AML-193 (cell line): ENCODE results near the gene LMNA.
A peak's percentile ranks its signal among the peaks of the same experiment; 100 is the strongest.

Source experiments
- DNase-seq, 2 experiments: peaks; one replicate each; lab custom pipeline; 2025; lab: John Stamatoyannopoulos, UW

Gene LMNA

GRCh38 chr1:156143765-156144489, 29.4 kb downstream of the LMNA start:
- DNase-seq, result no peak

- DNase-seq, result no peak
These were observed 30.2 kb downstream of the LMNA start for GRCh38 chr1:156144742-156145141.

GRCh38 chr1:156145650-156146019, 31.1 kb downstream of the LMNA start:
- DNase-seq, result no peak

- DNase-seq, result peak; percentile 89 to 94
These were observed 31.7 kb downstream of the LMNA start for GRCh38 chr1:156146020-156146768.

GRCh38 chr1:156146769-156147405, 32.4 kb downstream of the LMNA start:
- DNase-seq, result no peak

GRCh38 chr1:156148216-156148615, 33.7 kb downstream of the LMNA start:
- DNase-seq, result peak; percentile 59 to 61

GRCh38 chr1:156149374-156150332, 35.1 kb downstream of the LMNA start:
- no peak for DNase-seq

- DNase-seq, result no peak
These were observed 36.0 kb downstream of the LMNA start for GRCh38 chr1:156150333-156151011.

GRCh38 chr1:156151093-156151688, 36.7 kb downstream of the LMNA start:
- DNase-seq, result no peak

GRCh38 chr1:156152628-156153027, 38.1 kb downstream of the LMNA start:
- no peak for DNase-seq

- no peak for DNase-seq
These were observed 38.9 kb downstream of the LMNA start, which contains the start of gene SEMA4A for GRCh38 chr1:156153362-156153761. TSS of gene SEMA4A (plus strand) at chr1:156153585. CDS start at chr1:156154579, 994 bp downstream.

GRCh38 chr1:156154317-156154749, 39.8 kb downstream of the LMNA start:
- DNase-seq, result peak; percentile 92 to 95

GRCh38 chr1:156155756-156156510, 41.4 kb downstream of the LMNA start:
- no peak for DNase-seq

- no peak for DNase-seq
These were observed 43.0 kb downstream of the LMNA start for GRCh38 chr1:156157506-156157905.

GRCh38 chr1:156157966-156158365, 43.5 kb downstream of the LMNA start:
- DNase-seq, result no peak

GRCh38 chr1:156160000-156160742, 45.7 kb downstream of the LMNA start:
- no peak for DNase-seq

- no peak for DNase-seq
These were observed 46.2 kb downstream of the LMNA start for GRCh38 chr1:156160743-156161171.

- DNase-seq, result no peak
These were observed 48.0 kb downstream of the LMNA start for GRCh38 chr1:156162430-156163037.

- no peak for DNase-seq
These were observed 49.2 kb downstream of the LMNA start for GRCh38 chr1:156163712-156164111.
